SU-DHL-6 (cell line): Measurements from ENCODE around the gene DDI1.

Source experiments
- H2AFZ ChIP-seq: fragments of 200-600 bp; sonication (generic); 2 replicates; pipeline ENCODE4 v1.6.1; 2014; ENCODE audit warnings: low read depth, mild to moderate bottlenecking, moderate library complexity, mixed read lengths, antibody characterized with exemption, low read length; ENCODE audit not compliant: severe bottlenecking
- H3F3A ChIP-seq: fragments of 200-600 bp; shearing (Covaris generic); 2 replicates; pipeline ENCODE4 v1.6.0; 2016; ENCODE audit warnings: antibody characterized with exemption, mild to moderate bottlenecking; ENCODE audit not compliant: insufficient read depth
- H3K27ac ChIP-seq: fragments of 200-600 bp; sonication (generic); 2 replicates; pipeline ENCODE4 v1.5.1; 2016; ENCODE audit warnings: low read depth, mild to moderate bottlenecking, low read length, moderate library complexity, mixed read lengths
- H3K27me3 ChIP-seq: fragments of 200-600 bp; sonication (generic), shearing (Covaris generic); 2 replicates; pipeline ENCODE4 v1.6.0; 2014; ENCODE audit warnings: mild to moderate bottlenecking, low read length
- H3K36me3 ChIP-seq: fragments of 200-600 bp; sonication (generic); 2 replicates; pipeline ENCODE4 v1.6.1; 2014; ENCODE audit warnings: mild to moderate bottlenecking, low read length, mixed read lengths
- H3K4me2 ChIP-seq: fragments of 300-600, 200-600 bp; shearing (Covaris generic), sonication (generic); 2 replicates; pipeline ENCODE4 v1.6.0; 2014; ENCODE audit warnings: low read length, low read depth, mild to moderate bottlenecking; ENCODE audit not compliant: poor library complexity, severe bottlenecking
- H3K4me3 ChIP-seq: fragments of 200-600 bp; sonication (generic); 2 replicates; pipeline ENCODE4 v1.5.1; 2014; ENCODE audit warnings: antibody characterized with exemption, low read length, mild to moderate bottlenecking, mixed read lengths; ENCODE audit not compliant: insufficient read depth, poor library complexity, severe bottlenecking
- H3K79me2 ChIP-seq: fragments of 200-600 bp; sonication (generic); 2 replicates; pipeline ENCODE4 v1.6.1; 2014; ENCODE audit warnings: mild to moderate bottlenecking, low read length, moderate library complexity; ENCODE audit not compliant: insufficient read depth
- H3K9ac ChIP-seq: fragments of 200-600 bp; sonication (generic); 2 replicates; pipeline ENCODE4 v1.7.0; 2014; ENCODE audit warnings: mild to moderate bottlenecking, low read length
- H3K9me2 ChIP-seq: fragments of 200-600 bp; sonication (generic); replicated peaks from 2 replicates; pipeline ENCODE4 v1.6.1; 2014; ENCODE audit warnings: low read length; ENCODE audit not compliant: insufficient read depth
- H3K9me3 ChIP-seq: fragments of 200-600 bp; sonication (generic); 2 replicates; pipeline ENCODE4 v1.6.1; 2014; ENCODE audit warnings: low read length, mixed read lengths; ENCODE audit not compliant: insufficient read depth
- H4K20me1 ChIP-seq: fragments of 200-600 bp; sonication (generic); 2 replicates; pipeline ENCODE4 v1.6.1; 2014; ENCODE audit warnings: low read depth, mild to moderate bottlenecking, antibody characterized with exemption, low read length, moderate library complexity, mixed read lengths
- EZH2phosphoT487 ChIP-seq: fragments of 200-600 bp; sonication (generic), shearing (Covaris generic); conservative IDR thresholded peaks from 2 replicates; pipeline ENCODE4 v1.6.1; 2018; ENCODE audit warnings: mild to moderate bottlenecking, antibody characterized with exemption, low read length, moderate library complexity, mixed read lengths
- TF ChIP-seq, protein P1 (sequence below): fragments of 200-600 bp; sonication (generic); IDR thresholded peaks from one replicate; pipeline ENCODE4 v1.5.1; 2017; ENCODE audit warnings: antibody characterized with exemption, mild to moderate bottlenecking, low read length, moderate library complexity; ENCODE audit not compliant: insufficient read depth, poor library complexity, severe bottlenecking

Gene DDI1

DNA sequence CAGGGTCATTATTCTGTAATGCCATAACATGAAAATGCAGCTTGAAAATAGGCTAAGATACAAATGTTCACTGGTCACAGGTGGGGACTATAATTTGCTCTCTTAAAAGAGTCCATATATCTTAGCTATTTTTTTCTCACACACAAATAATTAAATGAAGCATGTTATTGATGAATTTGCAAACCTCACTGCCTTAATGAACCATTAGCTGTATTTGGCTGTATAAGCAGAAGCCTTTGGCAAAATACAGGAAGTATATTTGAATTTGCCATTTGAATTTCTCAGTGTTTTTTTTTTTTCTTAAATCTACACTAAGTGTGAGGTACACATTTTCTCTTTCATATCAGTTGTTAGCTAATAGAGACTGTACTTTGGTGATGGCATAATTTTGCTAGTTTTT lies 38.7 kb downstream of the DDI1 start:
- no peaks in the 10 kb centered on the region for H4K20me1 ChIP-seq
- H3K27me3 ChIP-seq, result no peaks in the 10 kb centered on the region
- H3F3A ChIP-seq, result peaks cover 22% of the 10 kb centered on the region
- peak overlapping the region; percentile 76 for H3K27ac ChIP-seq
- H3K9ac ChIP-seq, result no peak overlapping the region
- no peaks in the 10 kb centered on the region for H3K9me3 ChIP-seq
- H3K9me2 ChIP-seq, result no peaks in the 10 kb centered on the region
- peak overlapping the region; percentile 49 for H3K4me2 ChIP-seq
- no peaks in the 10 kb centered on the region for H3K36me3 ChIP-seq
- no peak overlapping the region for H3K4me3 ChIP-seq
- no peaks in the 10 kb centered on the region for H3K79me2 ChIP-seq
- no peak overlapping the region for H2AFZ ChIP-seq
- no peak for TF ChIP-seq EZH2phosphoT487
- TF ChIP-seq, protein P1, sequence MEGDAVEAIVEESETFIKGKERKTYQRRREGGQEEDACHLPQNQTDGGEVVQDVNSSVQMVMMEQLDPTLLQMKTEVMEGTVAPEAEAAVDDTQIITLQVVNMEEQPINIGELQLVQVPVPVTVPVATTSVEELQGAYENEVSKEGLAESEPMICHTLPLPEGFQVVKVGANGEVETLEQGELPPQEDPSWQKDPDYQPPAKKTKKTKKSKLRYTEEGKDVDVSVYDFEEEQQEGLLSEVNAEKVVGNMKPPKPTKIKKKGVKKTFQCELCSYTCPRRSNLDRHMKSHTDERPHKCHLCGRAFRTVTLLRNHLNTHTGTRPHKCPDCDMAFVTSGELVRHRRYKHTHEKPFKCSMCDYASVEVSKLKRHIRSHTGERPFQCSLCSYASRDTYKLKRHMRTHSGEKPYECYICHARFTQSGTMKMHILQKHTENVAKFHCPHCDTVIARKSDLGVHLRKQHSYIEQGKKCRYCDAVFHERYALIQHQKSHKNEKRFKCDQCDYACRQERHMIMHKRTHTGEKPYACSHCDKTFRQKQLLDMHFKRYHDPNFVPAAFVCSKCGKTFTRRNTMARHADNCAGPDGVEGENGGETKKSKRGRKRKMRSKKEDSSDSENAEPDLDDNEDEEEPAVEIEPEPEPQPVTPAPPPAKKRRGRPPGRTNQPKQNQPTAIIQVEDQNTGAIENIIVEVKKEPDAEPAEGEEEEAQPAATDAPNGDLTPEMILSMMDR, result no peak

DNA sequence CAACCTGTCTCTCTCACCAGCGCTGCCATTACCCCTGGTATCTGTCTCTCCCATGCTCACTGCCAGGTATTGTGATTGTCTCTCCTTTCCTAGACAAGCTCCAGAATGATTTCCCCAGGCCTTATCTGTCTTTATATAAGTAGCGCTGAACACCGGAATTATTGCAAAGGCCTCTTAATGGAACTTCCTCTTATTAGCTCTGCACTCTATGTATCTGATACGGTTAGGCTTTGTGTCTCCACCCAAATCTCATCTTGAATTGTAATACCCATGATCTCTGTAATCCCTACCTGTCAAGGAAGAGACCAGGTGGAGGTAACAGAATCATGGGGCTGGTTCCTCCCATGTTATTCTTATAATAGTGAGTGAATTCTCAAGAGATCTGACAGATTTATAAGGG lies 39.3 kb downstream of the DDI1 start:
- Histone ChIP-seq H3K27ac (peak overlapping the region; percentile 76; the same call in 1 of the 2 replicates), H3K36me3 (no peaks in the 10 kb centered on the region), H3K9me3 (no peaks in the 10 kb centered on the region), H3K9me2 (no peaks in the 10 kb centered on the region), H3K79me2 (no peaks in the 10 kb centered on the region), H2AFZ (no peak overlapping the region), H3F3A (peaks cover 22% of the 10 kb centered on the region), H3K4me3 (no peak overlapping the region), H3K9ac (no peak overlapping the region), H3K27me3 (no peaks in the 10 kb centered on the region), H3K4me2 (peak overlapping the region; percentile 49), H4K20me1 (no peaks in the 10 kb centered on the region)
- TF ChIP-seq EZH2phosphoT487, result no peak
- TF ChIP-seq, protein P1, result no peak

DNA sequence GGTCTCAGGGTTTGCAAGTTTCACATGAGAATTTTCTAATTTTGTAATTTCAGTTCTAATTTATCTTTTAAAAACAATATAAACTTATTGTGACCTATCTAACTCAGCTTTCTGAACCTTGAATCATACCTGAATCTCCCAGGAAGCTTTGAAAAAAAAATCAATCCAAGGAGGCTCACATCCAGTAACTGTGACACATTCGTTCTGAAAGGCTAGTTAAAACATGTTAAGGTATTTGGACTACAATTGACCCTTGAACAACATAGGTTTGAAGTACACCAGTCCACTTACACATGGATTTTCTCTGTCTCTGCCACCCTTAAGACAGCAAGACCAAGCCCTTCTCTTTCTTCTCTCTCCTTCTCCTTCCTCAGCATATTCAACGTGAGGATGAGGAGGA lies 40.0 kb downstream of the DDI1 start:
- Histone ChIP-seq H3K4me2 (no peak overlapping the region), H3K36me3 (no peaks in the 10 kb centered on the region), H3K9ac (no peak overlapping the region), H3K79me2 (no peaks in the 10 kb centered on the region), H3K9me2 (no peaks in the 10 kb centered on the region), H4K20me1 (no peaks in the 10 kb centered on the region), H3K9me3 (no peaks in the 10 kb centered on the region), H3K27ac (no peak overlapping the region), H3K4me3 (no peak overlapping the region), H2AFZ (no peak overlapping the region), H3F3A (peaks cover 22% of the 10 kb centered on the region), H3K27me3 (no peaks in the 10 kb centered on the region)
- TF ChIP-seq EZH2phosphoT487, result no peak
- TF ChIP-seq, protein P1, result no peak
